HG02588 (cell line): ENCODE data around the gene JAKMIP1.
"Not testable (repeated sequence)": the region's sequence is repeated elsewhere in the genome, so short reads cannot be mapped to it uniquely, and the experiment has no call there.

Source experiments
- ATAC-seq: cut with Tn5 transposase; IDR thresholded peaks from one replicate; pipeline ENCODE4 v1.9.1; 2021; ENCODE audit warnings: mild to moderate bottlenecking, moderate library complexity; ENCODE audit not compliant: unreplicated experiment

Gene JAKMIP1

DNA sequence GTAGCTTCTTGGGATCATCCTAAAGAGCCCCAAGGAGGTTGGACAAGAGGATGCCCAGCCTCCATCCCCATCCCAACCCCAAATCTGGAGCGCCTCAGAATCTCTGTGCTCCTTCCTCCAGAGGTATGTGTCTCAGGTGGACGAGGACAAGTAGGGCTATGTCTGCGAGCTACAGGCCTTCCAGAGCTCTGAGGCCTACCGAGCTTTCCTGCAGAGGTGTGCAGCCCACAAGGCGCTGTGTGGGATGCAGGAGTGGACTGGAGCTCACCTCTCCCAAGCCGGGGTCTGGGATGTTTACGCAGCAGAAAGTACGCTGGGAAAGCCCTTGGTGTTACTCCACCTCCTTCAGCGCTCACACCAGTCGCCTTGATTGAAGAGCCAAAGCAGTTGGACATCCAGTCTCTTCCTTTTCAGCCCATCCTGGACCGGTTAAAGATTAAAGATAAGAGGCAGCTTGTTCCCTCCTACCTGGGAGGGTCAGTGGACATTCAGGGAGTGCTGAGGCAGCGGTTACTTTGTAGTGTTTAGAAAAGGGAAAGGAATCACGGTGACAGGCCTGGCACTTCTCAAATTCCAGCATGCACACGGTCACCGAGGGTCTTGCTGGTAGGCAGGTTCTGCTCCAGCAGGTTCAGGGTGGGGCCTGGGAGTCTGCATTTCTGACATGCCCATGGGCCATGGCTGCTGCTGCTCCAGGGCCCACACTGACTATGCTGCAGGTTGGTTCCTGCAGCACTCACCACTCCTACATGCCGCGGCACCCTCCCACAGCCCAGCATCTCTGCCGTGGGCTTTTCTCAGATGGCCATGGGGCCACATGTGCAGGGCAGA lies 29.5 kb upstream of the JAKMIP1 start:
- ATAC-seq, result no peak

DNA sequence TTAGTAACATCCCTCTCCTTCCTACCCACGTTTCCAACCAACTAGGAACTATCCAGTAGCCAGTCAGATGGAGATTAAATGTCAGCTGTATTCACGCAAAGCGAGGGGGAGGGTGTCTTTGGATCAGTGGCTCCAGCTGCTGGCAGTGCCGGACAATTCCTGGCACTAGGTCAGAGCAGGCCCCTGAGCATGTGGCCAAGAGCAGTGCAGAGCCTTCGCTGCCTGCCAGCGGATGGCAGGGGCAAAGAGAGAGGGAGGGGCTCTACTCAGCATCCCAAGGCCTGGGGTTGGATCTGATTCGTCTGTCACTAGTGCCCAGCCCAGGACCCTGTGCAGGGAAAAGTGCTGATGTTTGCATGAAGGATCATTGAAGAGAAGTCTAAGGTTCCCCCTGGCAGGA lies 28.7 kb upstream of the JAKMIP1 start:
- no peak for ATAC-seq

DNA sequence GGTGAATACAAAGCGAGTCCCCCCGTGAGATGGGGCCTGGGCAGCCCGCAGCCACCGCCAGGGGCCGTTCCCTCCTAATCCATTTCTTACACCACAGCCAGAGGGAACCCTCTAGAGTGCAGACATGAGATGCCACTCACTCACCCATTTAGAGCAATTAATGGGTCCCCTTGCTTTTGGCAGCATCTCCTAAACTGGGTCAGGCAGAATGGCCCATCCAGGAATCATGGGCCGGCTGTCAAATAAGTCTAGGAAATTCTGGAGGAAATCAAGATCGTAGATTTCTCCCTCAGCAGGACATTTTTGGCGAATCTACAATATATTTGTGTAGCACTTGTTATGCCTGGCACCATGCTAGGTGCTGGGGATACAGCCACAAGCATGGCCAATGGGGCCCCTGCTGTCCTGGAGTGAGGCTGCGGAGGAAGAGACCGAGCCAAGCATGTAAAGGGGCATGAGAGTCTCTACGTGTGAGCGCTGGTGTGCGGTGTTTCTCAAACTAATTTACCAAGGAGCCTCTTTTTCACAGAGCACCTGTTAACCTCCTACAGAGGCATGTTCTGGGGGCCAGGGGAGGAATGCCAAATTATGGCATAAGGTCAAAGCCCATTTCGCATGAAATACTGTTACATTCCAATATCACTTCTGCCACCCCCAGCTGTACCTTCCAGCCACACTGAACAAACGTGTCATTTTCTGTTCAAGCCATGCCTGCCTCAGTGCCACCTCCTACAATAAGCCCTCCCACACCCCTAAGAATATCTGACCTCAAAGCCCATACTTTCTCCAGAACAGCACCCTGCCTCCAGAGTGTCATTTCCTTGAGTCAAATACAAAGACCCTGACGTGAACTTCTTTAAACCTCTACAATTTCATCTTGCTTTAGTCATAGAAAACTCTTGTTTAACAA lies 28.1 kb upstream of the JAKMIP1 start:
- no peak for ATAC-seq

DNA sequence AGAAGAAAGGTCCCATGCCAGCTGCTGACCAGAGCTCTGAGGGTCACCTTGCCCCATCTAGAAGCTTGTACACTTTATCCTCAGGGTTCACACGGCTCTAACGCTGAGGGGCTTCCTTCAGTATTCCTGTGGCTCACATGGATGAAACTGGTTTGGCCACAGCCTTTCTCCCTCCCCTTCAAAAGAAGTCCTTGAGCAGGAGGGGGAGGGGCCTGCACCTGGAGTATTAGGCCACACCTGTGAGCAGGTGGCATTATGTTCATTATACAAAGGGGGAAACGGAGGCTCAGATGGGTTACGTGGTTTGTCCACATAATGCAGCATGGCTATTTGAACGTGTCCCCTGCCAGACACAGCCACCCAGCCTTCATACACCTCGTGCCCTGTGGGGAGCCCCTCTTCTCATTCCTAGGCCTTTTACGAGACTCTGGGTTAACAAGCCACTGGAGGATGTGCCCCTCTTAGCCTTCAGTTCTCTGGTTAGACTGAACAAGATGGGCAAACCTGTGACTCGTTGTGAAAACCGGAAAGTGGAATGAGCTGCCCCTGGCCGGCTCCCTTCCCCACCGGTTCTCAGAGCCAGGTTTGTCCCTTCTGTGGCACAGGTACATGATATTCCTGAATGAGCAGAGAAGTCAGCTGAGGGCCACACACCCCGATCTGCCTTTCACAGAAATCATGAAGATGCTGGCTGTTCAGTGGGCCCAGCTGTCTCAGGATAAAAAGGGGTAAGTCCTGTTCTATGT lies 27.2 kb upstream of the JAKMIP1 start:
- ATAC-seq, result no peak

DNA sequence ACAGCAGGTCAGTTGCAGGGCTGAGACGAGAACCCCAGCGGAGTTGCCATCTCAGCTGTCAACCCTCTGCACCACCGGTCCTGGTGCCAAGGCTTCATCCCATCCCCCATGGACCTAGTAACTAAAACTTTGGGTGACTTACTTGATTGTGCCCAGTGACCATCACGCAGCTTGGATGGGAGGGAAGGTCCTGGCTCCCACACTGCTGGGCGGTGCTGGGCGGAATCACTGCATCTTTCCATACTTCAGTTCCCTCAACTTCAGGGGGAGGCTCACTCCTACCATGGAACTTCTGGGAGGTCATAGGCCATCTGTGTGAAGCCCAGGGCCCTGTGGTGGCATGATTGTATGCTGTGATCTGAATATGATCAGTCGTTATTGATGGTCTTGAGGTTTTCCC lies 26.2 kb upstream of the JAKMIP1 start:
- no peak for ATAC-seq

DNA sequence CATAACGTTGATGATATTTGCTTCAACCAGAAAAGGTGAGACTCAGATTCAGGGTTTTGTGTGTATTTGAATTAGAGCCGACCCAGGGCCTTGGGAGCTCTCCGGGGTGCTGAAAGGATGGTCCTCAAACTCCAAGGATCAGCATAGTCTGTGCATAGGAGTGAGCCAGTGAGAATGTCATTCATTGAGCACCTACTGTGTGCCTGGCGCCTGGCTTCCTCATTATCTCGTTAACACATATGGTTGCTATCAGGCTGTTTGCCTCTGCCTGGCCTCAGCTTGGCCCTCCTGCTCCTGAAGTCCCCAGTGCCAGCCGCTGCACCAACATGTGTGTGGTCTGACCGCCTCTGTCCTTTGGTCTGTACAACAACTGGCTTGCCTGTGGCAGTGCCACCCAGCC lies 25.1 kb upstream of the JAKMIP1 start:
- ATAC-seq, result no peak

DNA sequence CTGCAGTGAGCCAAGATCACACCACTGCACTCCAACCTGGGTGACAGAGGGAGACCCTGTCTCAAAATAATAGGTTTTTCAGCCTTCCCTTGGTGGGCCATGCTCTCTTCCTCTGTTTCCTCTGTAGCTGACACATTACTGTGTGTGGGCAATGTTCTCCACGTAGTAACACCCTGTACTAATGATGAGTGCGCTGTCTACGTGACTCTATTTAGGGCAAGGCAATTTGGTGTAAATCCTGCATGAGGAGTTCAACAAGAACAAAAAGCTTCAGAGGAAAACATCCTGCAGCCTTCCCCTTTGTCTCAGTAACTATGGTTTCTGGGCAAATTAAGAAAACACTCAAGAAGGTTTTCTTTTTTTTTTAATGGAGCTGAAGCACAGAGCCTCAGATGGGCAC lies 24.4 kb upstream of the JAKMIP1 start:
- no peak for ATAC-seq

DNA sequence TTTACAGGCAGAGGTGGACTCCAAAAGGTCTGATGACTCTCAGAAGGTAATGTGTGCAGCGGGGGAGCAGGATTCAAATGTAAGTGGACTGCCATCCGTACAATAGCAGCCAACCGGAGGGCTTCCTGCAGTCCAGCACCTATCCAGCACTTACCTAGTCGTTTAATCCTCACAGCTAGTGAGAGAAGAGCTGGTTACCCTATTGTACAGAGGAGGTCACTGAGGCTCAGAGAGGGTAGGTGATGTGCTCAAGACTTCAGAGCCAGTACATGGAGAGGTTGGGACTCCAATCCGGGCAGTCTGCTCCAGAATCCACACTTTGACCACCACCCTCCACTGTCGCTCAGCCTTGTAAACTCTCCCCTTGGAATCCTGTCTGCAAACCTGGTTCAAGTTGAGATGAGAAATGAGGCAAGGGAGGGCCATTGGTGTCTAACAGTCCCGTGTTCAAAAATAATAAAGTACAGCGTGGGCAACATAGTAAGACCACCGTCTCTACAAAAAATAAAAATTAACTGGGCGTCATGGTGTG lies 22.5 kb upstream of the JAKMIP1 start:
- ATAC-seq, result no peak

DNA sequence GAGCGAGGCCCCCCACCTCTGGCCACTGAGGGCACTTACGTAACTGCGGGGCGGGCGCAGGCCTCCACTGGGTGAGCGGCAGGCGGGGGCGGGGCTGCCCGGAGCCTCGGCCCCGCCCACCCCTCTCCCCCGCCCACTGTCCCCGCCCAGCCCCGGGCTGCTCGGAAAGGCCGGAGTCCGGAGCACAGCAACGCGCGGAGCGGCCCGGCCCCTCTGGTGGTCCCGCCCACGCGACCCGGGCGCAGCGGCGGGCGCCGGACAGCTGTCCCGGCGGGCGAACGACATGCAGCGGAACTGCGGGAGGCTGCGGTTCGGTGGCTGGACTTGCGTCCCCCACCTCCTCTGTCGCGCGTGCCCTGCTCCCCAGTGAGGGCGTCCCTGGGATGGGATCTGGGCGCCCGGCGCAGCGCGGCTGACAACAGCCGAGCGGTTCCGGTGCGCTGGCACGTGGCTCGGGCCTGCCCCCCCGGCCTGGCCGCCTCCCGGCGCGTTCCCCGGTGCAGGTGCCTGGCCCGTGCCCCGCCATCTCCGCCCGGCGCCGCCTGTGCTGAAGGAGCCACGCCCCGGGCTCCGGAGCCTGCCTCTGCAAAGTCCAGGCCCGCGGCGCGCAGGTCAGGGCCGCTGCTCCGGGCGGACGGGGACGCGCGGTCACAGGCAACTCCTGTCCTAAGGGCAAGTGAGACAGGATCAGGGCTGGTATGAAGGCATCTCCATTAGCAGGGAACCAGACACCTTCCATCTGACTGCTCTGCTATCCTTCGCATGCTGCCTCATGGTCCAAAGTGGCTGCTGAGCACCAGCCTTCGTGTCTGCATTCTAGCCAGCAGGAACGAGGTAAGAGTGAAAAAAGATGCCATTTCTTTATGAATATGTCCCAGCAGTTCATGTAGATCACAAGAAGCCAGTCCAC lies 21.8 kb upstream of the JAKMIP1 start:
- no peak for ATAC-seq

DNA sequence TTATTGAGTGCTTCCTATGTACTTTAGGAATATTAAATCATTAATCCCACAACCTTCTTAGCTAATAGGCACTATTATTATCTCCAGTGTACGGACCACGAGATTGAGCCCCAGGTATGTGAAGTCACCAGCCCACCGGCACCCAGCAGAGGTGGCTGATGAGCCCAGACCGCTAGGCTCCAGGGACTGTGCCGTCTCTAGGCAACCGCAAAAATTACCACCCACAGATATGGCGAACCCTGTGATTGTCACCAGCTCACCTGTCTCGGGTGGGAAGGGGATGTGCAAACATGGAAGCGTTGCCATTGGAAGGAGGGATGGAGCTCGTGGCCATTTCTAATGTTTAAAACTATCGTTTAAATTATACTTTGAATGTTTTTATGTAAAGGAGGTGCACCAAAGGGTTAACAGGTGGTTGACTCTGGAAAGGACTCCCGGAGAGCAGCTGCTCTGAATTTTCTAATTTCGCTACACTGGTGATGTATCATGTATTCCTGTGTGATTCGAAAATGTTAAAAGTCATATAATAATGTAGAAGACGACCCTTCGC lies 21.0 kb upstream of the JAKMIP1 start:
- no peak for ATAC-seq

DNA sequence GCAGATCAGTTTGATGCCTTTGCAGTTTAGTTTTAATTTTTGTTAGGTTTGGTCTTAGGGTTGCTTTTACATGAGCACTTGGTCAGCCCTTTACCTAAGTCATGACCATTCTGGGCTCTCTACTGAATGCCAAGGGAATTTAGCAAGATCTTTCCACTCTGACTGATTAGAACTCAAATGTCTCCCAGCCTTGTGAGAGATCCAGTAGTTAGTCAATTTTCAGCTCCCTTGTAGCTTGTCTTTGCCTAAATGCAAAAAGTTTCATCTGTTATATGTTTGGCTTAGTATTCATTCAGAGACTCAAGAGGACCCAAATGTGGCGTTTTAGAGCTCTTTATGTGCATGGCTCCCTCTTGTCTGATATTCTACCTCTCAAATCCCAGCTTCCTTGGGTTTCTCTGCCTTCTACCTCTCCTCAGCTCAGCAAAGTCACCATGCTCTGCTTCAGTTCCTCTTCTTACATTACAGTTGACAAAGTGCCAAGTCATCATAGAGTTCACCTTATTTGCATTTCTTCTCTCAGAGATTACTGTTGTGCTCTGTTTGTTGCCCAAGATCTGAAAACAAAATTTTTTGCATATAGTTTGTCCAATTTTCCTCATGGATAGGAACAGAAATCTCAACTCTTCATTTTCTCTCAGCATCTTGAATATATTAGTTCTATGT lies 17.5 kb upstream of the JAKMIP1 start:
- ATAC-seq, result peak; percentile 88

DNA sequence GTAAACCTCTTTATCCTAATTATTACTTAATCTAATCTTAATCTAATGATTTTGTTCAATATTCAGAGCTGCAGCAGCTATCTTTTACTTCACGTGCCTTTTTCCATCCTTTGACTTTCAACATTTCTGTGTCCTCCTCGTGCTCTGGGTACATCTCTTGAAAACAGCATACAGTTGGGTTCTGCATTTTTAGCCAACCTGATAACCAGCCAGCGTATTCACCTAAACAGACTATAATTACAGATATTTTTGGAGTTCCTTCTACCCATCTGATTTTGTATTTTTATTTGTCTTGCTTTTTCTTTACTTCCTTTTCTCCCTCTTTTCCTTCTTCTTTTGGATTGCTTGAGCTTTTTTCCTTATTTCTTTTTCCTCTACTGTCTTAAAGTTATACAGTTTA lies 16.2 kb upstream of the JAKMIP1 start:
- no peak for ATAC-seq

DNA sequence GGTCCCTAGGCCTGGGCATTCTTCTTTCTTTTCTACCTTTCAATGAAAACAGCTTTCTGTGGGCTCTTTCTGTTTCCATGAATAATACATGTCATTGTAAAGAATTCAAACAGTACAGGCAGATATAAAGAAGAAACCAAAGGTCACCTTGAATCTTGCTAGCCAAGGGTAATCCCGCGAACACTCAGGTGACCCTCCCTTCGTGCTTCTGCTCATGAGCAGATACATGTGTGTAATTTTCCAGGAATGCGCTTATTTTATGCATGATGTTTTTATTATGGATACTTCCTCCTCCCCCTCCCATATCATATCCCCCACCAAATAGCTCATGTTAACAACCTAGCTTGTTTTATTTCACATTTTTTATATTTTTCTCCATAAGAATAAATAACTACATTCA lies 9.6 kb upstream of the JAKMIP1 start:
- ATAC-seq, result no peak

DNA sequence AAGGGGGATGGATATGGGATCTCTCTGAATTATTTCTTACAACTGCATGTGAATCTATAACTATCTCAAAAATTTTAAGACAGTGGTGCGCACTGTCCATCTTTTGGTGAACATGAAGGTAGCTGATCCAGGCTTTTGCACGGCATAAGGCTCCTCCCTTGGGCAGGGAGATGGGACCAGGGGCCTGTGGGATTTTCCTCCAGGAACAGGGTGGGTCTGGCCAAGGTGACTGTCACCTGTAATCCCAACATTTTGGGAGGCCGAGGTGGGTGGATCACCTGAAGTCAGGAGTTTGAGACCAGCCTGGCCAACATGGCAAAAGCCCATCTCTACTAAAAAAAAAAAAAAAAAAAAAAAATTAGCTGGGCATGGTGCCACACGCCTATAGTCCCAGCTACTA lies 8.9 kb upstream of the JAKMIP1 start:
- ATAC-seq, result not testable (repeated sequence)

DNA sequence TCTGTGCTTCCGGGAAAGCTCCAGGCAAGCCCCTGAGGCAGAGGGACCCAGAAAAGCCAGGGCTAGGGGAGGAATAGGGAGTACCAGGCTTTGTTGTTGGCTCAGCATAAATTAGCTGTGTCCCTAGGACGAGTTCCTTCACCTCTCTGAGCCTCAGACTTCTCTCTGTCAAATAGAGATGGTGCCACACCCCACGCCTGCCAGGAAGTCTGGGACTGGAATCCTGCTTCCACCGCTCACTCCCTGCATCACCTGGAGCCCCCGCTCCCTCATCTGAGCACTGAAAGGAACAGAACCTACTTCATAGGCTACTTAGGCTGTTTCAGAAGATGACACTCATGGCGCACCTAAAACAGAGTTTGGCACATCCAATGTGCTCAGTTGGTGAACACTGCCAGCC lies 8.1 kb upstream of the JAKMIP1 start:
- no peak for ATAC-seq

DNA sequence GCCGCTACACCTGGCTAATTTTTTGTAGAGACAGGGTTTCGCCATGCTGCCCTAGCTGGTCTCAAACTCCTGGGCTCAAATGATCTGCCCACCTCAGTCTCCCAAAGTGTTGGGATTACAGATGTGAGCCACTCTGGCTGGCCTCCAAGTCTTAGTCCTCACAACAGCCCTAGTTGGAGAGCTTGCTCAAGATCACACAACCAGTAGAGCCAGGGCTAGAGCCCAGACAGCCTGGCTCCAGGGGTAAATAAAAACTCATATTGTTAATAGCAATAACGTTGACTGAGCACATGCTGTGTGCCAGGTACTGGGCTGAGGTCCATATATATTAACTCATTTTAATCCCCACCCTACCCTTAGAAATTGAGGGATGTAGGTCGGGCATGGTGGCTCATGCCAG lies 7.3 kb upstream of the JAKMIP1 start:
- no peak for ATAC-seq

DNA sequence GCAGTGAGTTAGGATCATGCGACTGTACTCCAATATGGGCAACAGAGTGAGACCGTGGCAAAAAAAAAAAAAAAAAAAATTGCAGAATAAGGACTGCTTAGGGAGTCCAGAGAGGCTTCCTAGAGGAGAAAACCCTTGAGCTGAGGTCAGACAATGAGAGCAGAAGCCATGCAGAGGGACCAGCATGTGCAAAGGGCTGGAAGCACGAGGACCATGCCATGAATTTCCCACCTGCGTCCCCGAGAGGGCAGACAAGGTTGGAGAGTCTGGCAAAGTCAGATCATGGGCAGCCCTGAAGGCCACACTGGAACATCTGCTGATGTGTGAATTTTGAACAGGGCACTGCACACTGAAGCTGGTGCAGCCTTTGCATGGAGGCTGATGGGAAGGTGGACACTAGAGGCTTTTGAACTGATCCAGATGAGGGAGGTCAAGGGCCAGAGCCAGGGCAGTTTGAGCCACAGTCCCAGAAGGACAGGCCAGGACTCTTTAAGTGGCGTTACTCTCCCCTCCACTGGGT lies 6.5 kb upstream of the JAKMIP1 start:
- ATAC-seq, result no peak

DNA sequence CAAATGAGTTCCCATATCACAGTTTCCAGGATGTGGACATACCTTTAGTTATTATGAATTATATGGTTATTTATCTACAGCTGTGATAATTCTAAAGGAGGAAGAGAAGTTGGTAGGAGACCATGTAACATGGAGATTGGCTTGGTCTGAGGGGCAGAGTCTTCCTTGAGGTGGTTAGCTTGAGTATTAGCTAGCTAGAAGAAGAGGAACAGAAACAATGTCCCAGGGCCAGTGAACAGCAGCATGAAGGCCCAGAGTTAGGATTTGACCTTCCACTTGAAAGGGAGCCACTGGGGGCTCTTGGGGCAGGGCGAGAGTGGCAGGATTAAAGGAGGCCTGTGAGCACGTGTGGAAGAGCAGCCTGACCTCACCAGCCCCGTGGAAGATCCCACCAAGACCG lies 5.6 kb upstream of the JAKMIP1 start:
- ATAC-seq, result no peak

DNA sequence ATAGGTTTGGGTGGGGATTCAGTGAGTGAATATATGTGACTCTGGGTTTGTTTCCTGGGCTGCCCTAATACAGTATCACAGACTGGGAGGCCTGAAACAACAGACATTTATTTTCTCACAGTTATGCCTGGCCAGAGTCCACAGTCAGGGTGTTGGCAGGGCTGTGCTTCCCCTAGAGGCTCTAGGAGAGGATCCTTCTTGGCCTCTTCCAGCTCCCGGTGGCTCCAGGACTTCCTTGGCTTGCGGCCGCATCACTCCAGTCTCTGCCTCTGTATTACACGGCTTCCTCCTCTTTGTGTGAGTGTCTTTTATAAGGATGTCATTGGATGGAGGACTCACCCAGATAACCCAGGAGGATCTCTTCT lies 5.2 kb upstream of the JAKMIP1 start:
- no peak for ATAC-seq
